ENCODE measurements around the gene ANXA11.
"Not testable (repeated sequence)": the region's sequence is repeated elsewhere in the genome, so short reads cannot be mapped to it uniquely, and the experiment has no call there.

ANXA11 gene

DNA sequence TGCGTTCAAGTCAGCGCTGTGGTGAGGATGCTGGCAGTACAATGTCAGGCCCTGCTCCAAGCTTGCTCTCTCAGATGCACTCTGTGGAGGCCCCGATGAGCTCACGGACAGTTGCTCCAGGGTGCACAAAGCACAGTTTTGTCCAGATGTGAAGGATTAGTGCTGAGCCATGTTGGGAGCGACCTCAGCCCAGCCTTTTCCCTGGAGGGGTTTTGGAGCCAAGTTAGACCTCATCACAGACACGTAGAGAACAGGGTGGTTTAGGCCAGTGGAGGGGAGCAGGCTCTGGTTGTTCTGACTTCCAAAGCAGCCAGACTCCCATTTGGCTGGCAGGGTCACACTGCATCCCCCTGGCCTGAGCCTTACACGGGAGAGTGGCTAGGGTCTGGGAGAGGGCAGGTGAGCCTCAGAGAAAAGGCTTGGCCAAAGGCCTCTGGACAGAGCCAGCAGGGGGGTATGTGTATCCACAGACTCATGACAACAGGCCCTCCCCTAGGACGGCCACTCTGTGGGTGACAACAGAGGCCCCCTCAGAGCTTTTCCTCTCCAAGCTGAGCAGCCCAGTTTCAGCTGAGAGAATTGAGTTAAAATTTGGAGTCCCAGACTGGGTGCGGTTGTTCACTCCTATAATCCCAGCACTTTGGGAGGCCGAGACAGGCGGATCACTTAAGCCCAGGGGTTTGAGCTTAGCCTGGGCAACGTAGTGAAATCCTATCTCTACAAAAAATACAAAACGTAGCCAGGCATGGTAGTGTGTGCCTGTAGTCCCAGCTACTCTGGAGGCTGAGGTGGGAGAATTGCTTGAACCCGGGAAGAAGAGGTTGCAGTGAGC lies 68.1 kb downstream of the ANXA11 start:
- Histone ChIP-seq H3K4me2 (ENCODE audit: low read length) (no peak overlapping the region), H3K36me3 (ENCODE audit: insufficient read depth, low read length) (no peaks in the 10 kb centered on the region), H3K9ac (ENCODE audit: low read depth, low read length) (no peak overlapping the region), H3K27me3 (ENCODE audit: control insufficient read depth, insufficient read depth, low read length) (peaks cover 4% of the 10 kb centered on the region), H3K9me3 (replicated peaks; ENCODE audit: low read length) (no peaks in the 10 kb centered on the region), H3K4me1 (ENCODE audit: control insufficient read depth, insufficient read depth, low read length) (peaks cover 24% of the 10 kb centered on the region), H3K4me3 (ENCODE audit: low read length) (no peak overlapping the region)

DNA sequence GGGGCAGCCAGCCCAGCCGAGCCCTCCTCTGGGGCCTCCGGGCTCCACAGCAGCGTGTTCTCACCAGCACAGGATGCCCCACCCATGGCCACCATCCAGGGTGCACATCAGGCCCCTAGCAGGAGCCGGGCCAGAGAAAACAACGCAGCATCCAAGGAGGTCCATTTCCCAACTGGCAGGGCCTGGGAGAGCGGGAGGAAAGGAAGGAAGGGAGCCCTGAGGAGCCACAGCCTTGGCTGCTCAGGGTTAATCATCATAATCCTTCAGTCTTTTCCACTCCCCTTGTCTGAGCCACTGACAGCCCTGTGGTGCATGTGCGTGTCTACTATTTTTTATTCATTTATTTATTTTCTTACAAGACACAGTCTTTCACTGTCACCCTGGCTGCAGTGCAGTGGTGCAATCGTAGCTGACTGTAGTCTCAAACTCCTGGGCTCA lies 69.2 kb downstream of the ANXA11 start:
- Histone ChIP-seq H3K9me3 (replicated peaks; ENCODE audit: low read length) (no peaks in the 10 kb centered on the region), H3K4me1 (ENCODE audit: control insufficient read depth, insufficient read depth, low read length) (peaks cover 24% of the 10 kb centered on the region), H3K27me3 (ENCODE audit: control insufficient read depth, insufficient read depth, low read length) (peaks cover 4% of the 10 kb centered on the region), H3K36me3 (ENCODE audit: insufficient read depth, low read length) (no peaks in the 10 kb centered on the region), H3K4me2 (ENCODE audit: low read length) (peak overlapping the region; percentile 62), H3K9ac (ENCODE audit: low read depth, low read length) (no peak overlapping the region), H3K4me3 (ENCODE audit: low read length) (no peak overlapping the region)

DNA sequence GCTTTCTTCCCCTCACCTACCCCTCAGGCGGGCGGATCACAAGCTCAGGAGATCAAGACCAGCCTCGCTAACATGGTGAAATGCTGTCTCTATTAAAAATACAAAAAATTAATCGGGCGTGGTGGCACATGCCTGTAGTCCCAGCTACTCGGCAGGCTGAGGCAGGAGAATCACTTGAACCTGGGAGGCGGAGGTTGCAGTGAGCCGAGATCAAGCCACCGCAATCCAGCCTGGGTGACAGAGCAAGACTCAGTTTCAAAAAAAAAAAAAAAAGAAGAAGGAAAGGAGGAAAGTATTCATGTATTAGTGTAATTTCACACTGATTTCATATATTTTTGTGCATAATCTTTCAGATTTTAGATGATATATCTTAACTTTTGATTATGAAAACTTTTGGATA lies 71.7 kb downstream of the ANXA11 start:
- H3K9ac ChIP-seq (ENCODE audit: low read depth, low read length); H3K4me3 ChIP-seq (ENCODE audit: low read length): not testable (repeated sequence)
- peak overlapping the region; percentile 91 for H3K4me2 ChIP-seq (ENCODE audit: low read length)

DNA sequence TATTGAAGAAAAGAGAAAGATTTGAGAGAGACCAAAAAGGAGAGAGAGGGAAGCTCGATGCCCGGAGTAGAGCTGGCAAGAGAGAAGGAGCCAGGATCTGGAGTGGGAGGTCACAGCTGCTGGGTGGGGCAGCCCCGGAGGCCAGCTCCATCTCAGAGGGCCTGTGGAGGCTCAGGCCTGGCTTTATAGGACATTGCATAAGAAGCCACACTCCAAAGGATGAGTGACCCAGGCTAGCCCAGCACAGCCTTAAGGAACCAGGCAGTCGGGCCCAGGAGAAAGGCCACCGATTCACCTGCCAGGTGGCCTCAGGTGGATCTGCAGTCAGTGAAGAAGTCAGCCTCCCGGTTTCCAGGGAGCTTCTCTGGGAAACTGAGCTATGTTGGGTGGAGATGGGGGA lies 72.1 kb downstream of the ANXA11 start:
- H3K4me1 ChIP-seq (ENCODE audit: control insufficient read depth, insufficient read depth, low read length), result peaks cover 24% of the 10 kb centered on the region
- no peaks in the 10 kb centered on the region for H3K36me3 ChIP-seq (ENCODE audit: insufficient read depth, low read length)
- H3K27me3 ChIP-seq (ENCODE audit: control insufficient read depth, insufficient read depth, low read length), result peaks cover 5% of the 10 kb centered on the region
- H3K9ac ChIP-seq (ENCODE audit: low read depth, low read length), result peak overlapping the region; percentile 72
- peak overlapping the region; percentile 91 for H3K4me2 ChIP-seq (ENCODE audit: low read length)
- H3K4me3 ChIP-seq (ENCODE audit: low read length), result peak overlapping the region; percentile 72
- no peaks in the 10 kb centered on the region for H3K9me3 ChIP-seq (replicated peaks; ENCODE audit: low read length)

More for the DNA sequence above, 71.7 kb downstream of the ANXA11 start:
- H3K4me1 ChIP-seq (ENCODE audit: control insufficient read depth, insufficient read depth, low read length), result peaks cover 24% of the 10 kb centered on the region
- H3K9me3 ChIP-seq (replicated peaks; ENCODE audit: low read length); H3K36me3 ChIP-seq (ENCODE audit: insufficient read depth, low read length); H3K27me3 ChIP-seq (ENCODE audit: control insufficient read depth, insufficient read depth, low read length): not testable (repeated sequence)

DNA sequence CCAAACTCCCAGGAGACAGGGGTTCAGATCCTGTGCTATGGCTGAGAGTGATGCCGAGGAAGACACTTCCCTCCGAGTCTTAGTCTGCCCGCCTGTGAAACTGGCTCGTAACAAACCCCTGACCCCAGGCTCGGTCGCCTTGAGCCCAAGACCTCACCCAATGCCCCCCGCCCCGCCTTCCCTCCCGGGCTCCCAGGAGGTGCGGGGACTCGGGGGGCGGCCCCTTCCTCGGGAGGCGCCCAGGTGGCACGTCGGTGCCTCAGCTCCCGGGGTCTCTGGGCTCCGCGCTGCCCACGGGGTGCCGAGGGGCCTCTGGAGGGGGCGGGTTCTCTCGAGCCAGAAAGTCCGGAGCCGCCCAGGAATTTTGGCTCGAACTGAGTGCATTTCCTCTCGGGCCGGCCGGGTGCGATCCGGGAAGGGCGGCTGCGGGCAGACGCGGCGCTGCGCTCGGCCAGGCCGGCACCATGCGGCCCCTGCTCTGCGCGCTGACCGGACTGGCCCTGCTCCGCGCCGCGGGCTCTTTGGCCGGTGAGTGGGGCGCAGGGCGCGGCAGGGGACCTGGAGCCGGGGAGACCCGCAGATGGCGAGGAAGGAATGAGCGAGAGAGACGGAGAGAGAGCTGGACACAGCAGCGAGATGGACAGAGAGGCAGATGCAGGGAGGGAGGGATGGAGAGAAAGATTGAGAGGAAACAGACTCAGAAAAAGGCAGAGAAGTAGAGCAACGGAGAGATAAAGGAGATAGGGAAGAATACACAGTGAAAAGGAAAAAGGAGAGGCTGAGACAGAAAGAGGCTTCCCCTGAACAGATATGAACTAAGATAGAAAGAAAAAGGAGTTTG lies 72.8 kb downstream of the ANXA11 start, which contains the start of gene PLAC9:
Gene PLAC9, plus strand, starts transcription at position 432 of the 841 bp plus-strand sequence. Its CDS starts 33 bp downstream, at position 465.
- Histone ChIP-seq H3K4me3 (ENCODE audit: low read length) (peak within 1 kb of the TSS; percentile 72), H3K9ac (ENCODE audit: low read depth, low read length) (peak within 1 kb of the TSS; percentile 72), H3K36me3 (ENCODE audit: insufficient read depth, low read length) (no peaks in the 10 kb centered on the region), H3K4me1 (ENCODE audit: control insufficient read depth, insufficient read depth, low read length) (peaks cover 24% of the 10 kb centered on the region), H3K9me3 (replicated peaks; ENCODE audit: low read length) (no peaks in the 10 kb centered on the region), H3K27me3 (ENCODE audit: control insufficient read depth, insufficient read depth, low read length) (peaks cover 5% of the 10 kb centered on the region), H3K4me2 (ENCODE audit: low read length) (peak within 1 kb of the TSS; percentile 91)

DNA sequence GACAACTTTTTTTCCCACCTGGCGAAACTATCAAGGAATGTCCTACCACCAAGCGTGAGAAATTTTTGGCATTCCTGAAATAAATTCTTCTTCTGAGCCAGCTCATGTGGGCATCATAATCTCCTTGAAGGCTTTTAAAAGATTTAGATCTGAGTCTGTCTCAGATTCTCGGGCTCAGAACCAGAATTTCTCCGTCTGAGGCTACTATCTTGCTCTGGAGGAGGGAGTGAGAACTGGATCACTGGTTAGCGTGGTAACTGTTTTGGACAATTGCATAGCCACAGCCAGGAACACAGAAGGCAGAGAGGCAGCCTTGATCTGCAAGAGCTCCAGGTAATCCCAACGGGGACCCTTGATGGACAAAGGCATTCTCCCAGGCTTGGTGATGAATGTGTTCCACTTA lies 73.8 kb downstream of the ANXA11 start:
- no peaks in the 10 kb centered on the region for H3K36me3 ChIP-seq (ENCODE audit: insufficient read depth, low read length)
- H3K4me1 ChIP-seq (ENCODE audit: control insufficient read depth, insufficient read depth, low read length), result peaks cover 20% of the 10 kb centered on the region
- peaks cover 5% of the 10 kb centered on the region for H3K27me3 ChIP-seq (ENCODE audit: control insufficient read depth, insufficient read depth, low read length)
- no peak overlapping the region for H3K4me3 ChIP-seq (ENCODE audit: low read length)
- no peak overlapping the region for H3K9ac ChIP-seq (ENCODE audit: low read depth, low read length)
- H3K9me3 ChIP-seq (replicated peaks; ENCODE audit: low read length), result no peaks in the 10 kb centered on the region
- no peak overlapping the region for H3K4me2 ChIP-seq (ENCODE audit: low read length)

DNA sequence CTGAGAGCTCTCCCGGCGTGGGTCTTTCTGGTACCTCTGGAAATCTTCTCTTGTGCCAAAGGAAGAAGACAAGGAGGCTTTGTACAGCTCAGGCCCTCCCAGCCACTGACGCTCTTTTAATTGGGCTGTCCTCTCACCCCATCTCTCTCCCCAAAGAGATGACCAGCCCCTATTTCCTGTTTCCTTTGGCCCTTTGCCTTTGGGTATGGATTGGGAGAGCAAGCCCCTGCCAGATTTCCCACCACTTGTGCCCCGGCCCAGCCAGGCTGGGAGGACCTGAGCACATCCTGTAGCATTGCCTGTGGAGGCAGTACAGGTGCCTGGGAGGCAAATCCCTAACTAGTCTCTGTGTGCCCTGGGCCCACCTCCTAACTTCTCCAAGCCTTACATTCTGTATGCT lies 78.5 kb downstream of the ANXA11 start:
- no peaks in the 10 kb centered on the region for H3K9me3 ChIP-seq (replicated peaks; ENCODE audit: low read length)

DNA sequence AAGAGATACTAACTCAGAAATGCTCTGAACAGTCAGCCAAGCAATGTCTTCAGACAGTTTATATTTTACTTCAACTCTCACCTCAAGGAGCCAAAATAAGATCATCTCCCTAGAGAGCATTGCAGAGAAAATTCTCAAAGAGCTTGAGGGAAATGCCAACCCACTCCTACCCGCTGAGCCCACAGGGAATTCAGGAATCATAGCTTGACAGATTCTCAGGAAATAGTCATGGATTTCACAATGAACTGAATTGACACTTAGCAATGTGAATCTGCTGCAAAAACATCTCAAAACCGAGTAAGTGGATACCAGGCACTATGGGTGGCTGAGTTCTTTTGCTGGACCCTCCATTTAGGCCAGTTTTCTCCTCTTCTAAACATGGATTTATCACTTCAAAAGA lies 82.6 kb downstream of the ANXA11 start:
- H3K27me3 ChIP-seq (ENCODE audit: control insufficient read depth, insufficient read depth, low read length), result peaks cover 17% of the 10 kb centered on the region
- no peaks in the 10 kb centered on the region for H3K9me3 ChIP-seq (replicated peaks; ENCODE audit: low read length)
- no peak overlapping the region for H3K9ac ChIP-seq (ENCODE audit: low read depth, low read length)
- no peak overlapping the region for H3K4me3 ChIP-seq (ENCODE audit: low read length)
- no peaks in the 10 kb centered on the region for H3K36me3 ChIP-seq (ENCODE audit: insufficient read depth, low read length)
- no peaks in the 10 kb centered on the region for H3K4me1 ChIP-seq (ENCODE audit: control insufficient read depth, insufficient read depth, low read length)
- no peak overlapping the region for H3K4me2 ChIP-seq (ENCODE audit: low read length)

More for the DNA sequence above, 78.5 kb downstream of the ANXA11 start:
- Histone ChIP-seq H3K4me2 (ENCODE audit: low read length) (no peak overlapping the region), H3K27me3 (ENCODE audit: control insufficient read depth, insufficient read depth, low read length) (peaks cover 11% of the 10 kb centered on the region), H3K9ac (ENCODE audit: low read depth, low read length) (no peak overlapping the region), H3K4me3 (ENCODE audit: low read length) (no peak overlapping the region), H3K36me3 (ENCODE audit: insufficient read depth, low read length) (no peaks in the 10 kb centered on the region), H3K4me1 (ENCODE audit: control insufficient read depth, insufficient read depth, low read length) (no peaks in the 10 kb centered on the region)

DNA sequence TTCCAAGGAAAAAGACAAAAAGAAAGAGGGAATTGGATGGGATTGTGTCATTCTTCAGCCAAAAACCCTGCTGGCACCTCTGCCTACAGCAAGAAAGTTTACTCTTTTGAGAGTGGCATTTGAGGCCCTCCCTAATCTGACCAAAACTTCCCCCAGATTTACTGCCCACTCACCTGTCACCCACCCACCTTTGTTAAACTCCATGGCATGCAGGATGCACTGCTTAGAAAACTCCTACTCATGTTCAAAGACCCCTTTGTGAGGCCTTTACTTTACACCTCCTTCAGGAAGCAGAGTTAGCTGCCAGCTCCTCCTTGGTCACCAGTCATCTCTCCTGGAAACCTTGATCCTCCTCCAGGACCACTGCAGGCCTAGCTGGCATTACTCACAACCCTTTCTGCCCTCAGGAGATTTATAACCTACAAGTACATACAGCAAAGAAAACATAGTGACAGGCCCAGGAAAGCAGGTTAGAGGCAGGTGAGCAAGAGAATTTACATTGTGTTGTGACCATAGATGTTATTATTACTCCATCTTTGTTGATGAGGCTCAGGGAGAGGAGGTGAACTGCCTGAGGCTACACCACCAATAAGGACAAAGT lies 83.1 kb downstream of the ANXA11 start:
- H3K9ac ChIP-seq (ENCODE audit: low read depth, low read length), result no peak overlapping the region
- H3K4me3 ChIP-seq (ENCODE audit: low read length), result no peak overlapping the region
- H3K4me2 ChIP-seq (ENCODE audit: low read length), result no peak overlapping the region
- no peaks in the 10 kb centered on the region for H3K9me3 ChIP-seq (replicated peaks; ENCODE audit: low read length)
- no peaks in the 10 kb centered on the region for H3K4me1 ChIP-seq (ENCODE audit: control insufficient read depth, insufficient read depth, low read length)
- H3K27me3 ChIP-seq (ENCODE audit: control insufficient read depth, insufficient read depth, low read length), result peaks cover 17% of the 10 kb centered on the region
- H3K36me3 ChIP-seq (ENCODE audit: insufficient read depth, low read length), result no peaks in the 10 kb centered on the region

DNA sequence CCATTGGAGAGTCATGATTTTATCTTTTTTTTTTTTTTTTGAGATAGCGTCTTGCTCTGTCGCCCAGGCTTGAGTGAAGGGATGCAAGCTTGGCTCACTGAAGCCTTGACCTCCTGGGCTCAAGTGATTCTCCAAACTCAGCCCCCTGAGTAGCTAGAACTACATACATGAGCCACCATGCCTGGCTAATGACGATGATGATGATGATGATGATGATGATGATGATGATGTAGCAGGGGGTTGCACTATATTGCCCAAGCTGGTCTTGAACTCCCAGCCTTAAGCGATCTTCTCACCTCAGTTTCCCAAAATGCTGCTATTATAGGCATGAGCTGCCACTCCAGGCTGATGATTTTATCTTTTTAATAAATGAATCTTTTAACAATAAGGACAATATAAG lies 86.7 kb downstream of the ANXA11 start:
- Histone ChIP-seq H3K4me2 (ENCODE audit: low read length) (no peak overlapping the region), H3K4me1 (ENCODE audit: control insufficient read depth, insufficient read depth, low read length) (no peaks in the 10 kb centered on the region), H3K9me3 (replicated peaks; ENCODE audit: low read length) (no peaks in the 10 kb centered on the region), H3K4me3 (ENCODE audit: low read length) (no peak overlapping the region), H3K9ac (ENCODE audit: low read depth, low read length) (no peak overlapping the region), H3K27me3 (ENCODE audit: control insufficient read depth, insufficient read depth, low read length) (peaks cover 17% of the 10 kb centered on the region), H3K36me3 (ENCODE audit: insufficient read depth, low read length) (no peaks in the 10 kb centered on the region)

DNA sequence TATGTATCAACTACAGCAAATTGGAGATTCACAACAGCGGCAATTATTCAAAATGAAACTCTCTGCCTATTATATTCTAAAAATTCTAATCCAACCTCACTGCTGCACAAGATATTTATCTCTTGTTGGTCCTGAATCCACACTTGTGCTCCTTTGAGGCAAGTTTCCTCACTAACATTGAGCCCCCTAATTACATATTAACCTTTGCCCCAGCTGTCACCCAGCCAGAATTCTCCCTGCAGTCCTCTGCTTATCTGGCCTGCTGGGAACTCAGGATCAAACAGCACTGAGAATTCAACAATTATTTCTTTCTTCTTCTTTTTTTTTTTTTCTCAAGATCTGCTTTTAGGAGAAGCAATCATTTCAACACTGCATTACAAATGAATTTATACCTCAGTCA lies 94.4 kb downstream of the ANXA11 start:
- no peaks in the 10 kb centered on the region for H3K36me3 ChIP-seq (ENCODE audit: insufficient read depth, low read length)
- H3K9me3 ChIP-seq (replicated peaks; ENCODE audit: low read length), result no peaks in the 10 kb centered on the region
- no peaks in the 10 kb centered on the region for H3K4me1 ChIP-seq (ENCODE audit: control insufficient read depth, insufficient read depth, low read length)
- no peak overlapping the region for H3K9ac ChIP-seq (ENCODE audit: low read depth, low read length)
- H3K4me3 ChIP-seq (ENCODE audit: low read length), result no peak overlapping the region
- H3K4me2 ChIP-seq (ENCODE audit: low read length), result no peak overlapping the region
- H3K27me3 ChIP-seq (ENCODE audit: control insufficient read depth, insufficient read depth, low read length), result peaks cover 2% of the 10 kb centered on the region

Data from skeletal muscle satellite cell (primary cell).